ENCODE results near the gene SCIMP. TPM values are rescaled to one million over a fixed set of nuclear protein-coding genes. Genes with fewer than 3 reads are reported as not detected.
A peak's percentile ranks its signal among the peaks of the same experiment; 100 is the strongest.

SCIMP gene
- 1 to 10 TPM; 1.1 to 3.0 (median 2.8) TPM for total RNA-seq
- long read RNA-seq, donor 1, partial matches to known transcripts = 0 of 1 reads
- long read RNA-seq, donor 1, other reads (novel, unspliced or antisense) = 1 of 1 reads
- long read RNA-seq, donor 2, partial matches to known transcripts = 0 of 1 reads
- long read RNA-seq, donor 2, other reads (novel, unspliced or antisense) = 0 of 1 reads

GRCh38 chr17:5234645-5235576 lies at the start of gene SCIMP:
SCIMP (minus strand) TSS chr17:5234860; CDS start chr17:5234755, 105 bp downstream.
- no peak for TF ChIP-seq CTCF (IDR thresholded peaks at IDR 0.05)
- ATAC-seq (peak; percentile 58), DNase-seq (peak; percentile 28 to 55 (median 32))
- Histone ChIP-seq H3K36me3 (ENCODE audit: low read depth) (no peaks in the 10 kb centered on the region), H3K4me1 (ENCODE audit: low read depth) (no peaks in the 10 kb centered on the region), H3K4me3 (no peak within 1 kb of the TSS), H3K9me3 (no peaks in the 10 kb centered on the region)
- intact Hi-C loops (cut with DNase I, micrococcal nuclease) = no loop called here

- H3K9me3 ChIP-seq = no peaks in the 10 kb centered on the region
- no peak overlapping the region for H3K4me3 ChIP-seq
- intact Hi-C loops (cut with DNase I, micrococcal nuclease) = no loop called here
- TF ChIP-seq CTCF (IDR thresholded peaks at IDR 0.05) = no peak
- H3K36me3 ChIP-seq (ENCODE audit: low read depth) = no peaks in the 10 kb centered on the region
- peaks cover 15% of the 10 kb centered on the region for H3K4me1 ChIP-seq (ENCODE audit: low read depth)
- ATAC-seq = no peak
- no peak for DNase-seq
Observed at GRCh38 chr17:5283571-5284315, 49.1 kb upstream of the SCIMP start.

- Histone ChIP-seq H3K4me1 (ENCODE audit: low read depth) (peaks cover 15% of the 10 kb centered on the region), H3K9me3 (no peaks in the 10 kb centered on the region), H3K4me3 (peak overlapping the region; percentile 92), H3K36me3 (ENCODE audit: low read depth) (no peaks in the 10 kb centered on the region)
- intact Hi-C loops (cut with DNase I, micrococcal nuclease) = no loop called here
- TF ChIP-seq CTCF (IDR thresholded peaks at IDR 0.05) = no peak
- peak in 2 of 3 donors; percentile 29 to 61 for DNase-seq
- no peak for ATAC-seq
Observed at GRCh38 chr17:5282642-5283217, 48.1 kb upstream of the SCIMP start.

- Histone ChIP-seq H3K4me1 (ENCODE audit: low read depth) (peaks cover 15% of the 10 kb centered on the region), H3K36me3 (ENCODE audit: low read depth) (no peaks in the 10 kb centered on the region), H3K9me3 (no peaks in the 10 kb centered on the region), H3K4me3 (peak within 1 kb of the TSS; percentile 92)
- no peak for TF ChIP-seq CTCF (IDR thresholded peaks at IDR 0.05)
- DNase-seq (peak; percentile 89 to 96 (median 95)), ATAC-seq (peak; percentile 96)
- intact Hi-C loops (cut with DNase I, micrococcal nuclease) = no loop called here
Observed at GRCh38 chr17:5281814-5282641, 47.4 kb upstream of the SCIMP start, which contains the start of gene RABEP1. RABEP1 (plus strand) TSS chr17:5282284; CDS start chr17:5282487, 203 bp downstream.

All from mucosa of descending colon (tissue), 3 donors.